Transverse colon (tissue), 4 donors: ENCODE measurements around the gene TLL1.

ENCODE experiments used
- CTCF ChIP-seq, 5 experiments: fragments of 200-600 bp in 3 of 5; fragments of 450-650 bp in 2 of 5; sonication (generic) in 3 of 5; IDR thresholded peaks; 1 replicate in 2 of 5; 2 replicates in 3 of 5; pipeline ENCODE4 v1.5.1; 2016 to 2017; ENCODE audit warnings: antibody characterized with exemption in 5 of 5, inconsistent platforms in 3 of 5, mild to moderate bottlenecking in 2 of 5, moderate library complexity in 1 of 5
- EP300 ChIP-seq: sonication (generic); formaldehyde crosslinking; IDR thresholded peaks from one replicate; pipeline ENCODE4 v1.6.1; 2017; ENCODE audit warnings: antibody characterized with exemption, low read depth
- POLR2A ChIP-seq: fragments of 450-650 bp; IDR thresholded peaks from one replicate; pipeline ENCODE4 v1.6.1; 2016; ENCODE audit warnings: antibody characterized with exemption, mild to moderate bottlenecking, moderate library complexity
- POLR2AphosphoS5 ChIP-seq, 3 donors: sonication (generic); formaldehyde crosslinking; IDR thresholded peaks; one replicate each; pipeline ENCODE4 v1.6.1; 2016; ENCODE audit warnings: antibody characterized with exemption in 3 of 3

- TF ChIP-seq CTCF (IDR thresholded peaks at IDR 0.05) (no peak), POLR2A (no peak), EP300 (no peak), POLR2AphosphoS5 (IDR thresholded peaks at IDR 0.05) (no peak)
These were observed 261.2 kb downstream of the TLL1 start for GRCh38 chr4:166134285-166134684.
